HG02870 (cell line): ENCODE data around the gene MUC6.
"Not testable (repeated sequence)": the region's sequence is repeated elsewhere in the genome, so short reads cannot be mapped to it uniquely, and the experiment has no call there.

ENCODE experiments used
- ATAC-seq: cut with Tn5 transposase; IDR thresholded peaks from one replicate; pipeline ENCODE4 v1.9.1; 2021; ENCODE audit warnings: mild to moderate bottlenecking, moderate library complexity; ENCODE audit not compliant: unreplicated experiment

Gene MUC6

GRCh38 chr11:1024597-1025409, 11.7 kb downstream of the MUC6 start:
- no peak for ATAC-seq

- no peak for ATAC-seq
Observed at GRCh38 chr11:1023811-1024596, 12.5 kb downstream of the MUC6 start.

- no peak for ATAC-seq
Observed at GRCh38 chr11:1022908-1023810, 13.4 kb downstream of the MUC6 start.

- no peak for ATAC-seq
Observed at GRCh38 chr11:1022411-1022810, 14.1 kb downstream of the MUC6 start.

- no peak for ATAC-seq
Observed at GRCh38 chr11:1020211-1020905, 16.2 kb downstream of the MUC6 start.

GRCh38 chr11:1019321-1019910, 17.1 kb downstream of the MUC6 start:
- ATAC-seq = no peak

GRCh38 chr11:1018091-1018490, 18.4 kb downstream of the MUC6 start:
- ATAC-seq = no peak

- ATAC-seq = no peak
Observed at GRCh38 chr11:1017269-1018005, 19.1 kb downstream of the MUC6 start.

- ATAC-seq = not testable (repeated sequence)
Observed at GRCh38 chr11:1016610-1017126, 19.9 kb downstream of the MUC6 start.

- ATAC-seq = no peak
Observed at GRCh38 chr11:1015826-1016545, 20.5 kb downstream of the MUC6 start.

- ATAC-seq = no peak
Observed at GRCh38 chr11:1015064-1015463, 21.5 kb downstream of the MUC6 start.

GRCh38 chr11:1014276-1014675, 22.2 kb downstream of the MUC6 start:
- no peak for ATAC-seq

GRCh38 chr11:1013631-1013935, 22.9 kb downstream of the MUC6 start:
- ATAC-seq = no peak

- ATAC-seq = no peak
Observed at GRCh38 chr11:1012740-1013630, 23.5 kb downstream of the MUC6 start.

- ATAC-seq = no peak
Observed at GRCh38 chr11:1012291-1012690, 24.2 kb downstream of the MUC6 start.

- ATAC-seq = no peak
Observed at GRCh38 chr11:1011320-1011698, 25.2 kb downstream of the MUC6 start.

- no peak for ATAC-seq
Observed at GRCh38 chr11:1010551-1011319, 25.8 kb downstream of the MUC6 start.
